ENCODE data around the gene TMEM202. TPM values are rescaled to one million over a fixed set of nuclear protein-coding genes. Genes with fewer than 3 reads are reported as not detected.

The TMEM202 gene
- total and polyA plus RNA-seq, 2 of the 4 experiments (the other 2 are of a cell fraction) = not detected

DNA sequence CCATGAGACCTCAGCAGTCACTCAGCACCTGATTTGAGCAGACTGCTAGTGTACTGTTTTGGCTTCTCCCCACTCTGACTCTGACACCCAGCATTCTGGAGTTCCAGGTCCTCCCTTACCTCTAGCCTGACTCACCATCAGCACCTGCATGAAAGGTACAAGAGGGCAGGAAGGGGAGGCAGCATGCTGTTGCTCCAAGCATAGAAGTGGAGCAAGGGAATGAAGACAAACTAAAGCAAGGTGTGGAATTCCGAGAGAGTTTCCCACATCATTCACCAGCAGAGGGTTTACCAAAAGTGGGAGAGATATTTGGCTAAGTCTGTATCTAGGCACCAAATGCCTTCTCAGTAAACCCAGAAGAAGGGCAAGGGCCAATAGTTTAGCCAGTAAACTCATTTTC, 43.6 kb upstream of the TMEM202 start:
- Histone ChIP-seq H3K27ac (ENCODE audit: insufficient read depth, low read length) (no peak overlapping the region), H3K36me3 (ENCODE audit: control insufficient read depth, insufficient read depth, low read length) (peaks cover 42% of the 10 kb centered on the region), H2AK5ac (ENCODE audit: low read depth, low read length) (peak overlapping the region; percentile 15; the same call in 1 of the 2 replicates), H2BK15ac (ENCODE audit: low read depth, low read length) (no peak overlapping the region; the same call in 2 of the 3 replicates), H3K4ac (ENCODE audit: low read depth, low read length) (no peak overlapping the region), H4K20me1 (ENCODE audit: insufficient read depth, low read length) (peaks cover 44% of the 10 kb centered on the region), H3K23ac (ENCODE audit: low read depth, low read length) (no peak overlapping the region; the same call in 1 of the 2 replicates), H3K14ac (replicated peaks; ENCODE audit: low read depth, low read length) (no peak overlapping the region), H3K4me2 (ENCODE audit: low read depth, low read length) (no peak overlapping the region), H3K27me3 (ENCODE audit: control insufficient read depth, insufficient read depth, low read length) (no peaks in the 10 kb centered on the region), H4K91ac (ENCODE audit: insufficient read depth, low read depth, low read length) (no peak overlapping the region), H2AFZ (replicated peaks; ENCODE audit: low read length, poor library complexity) (no peak overlapping the region), H3K9ac (ENCODE audit: low read depth, low read length) (no peak overlapping the region), H4K8ac (ENCODE audit: low read depth in 2 of 2, low read length in 2 of 2) (no peak overlapping the region), H2BK5ac (ENCODE audit: low read depth, low read length, poor library complexity, severe bottlenecking) (no peak overlapping the region), H3K18ac (ENCODE audit: low read depth, low read length) (no peak overlapping the region), H3K9me1 (ENCODE audit: insufficient read depth, low read length) (peaks cover 28% of the 10 kb centered on the region), H2AK9ac (replicated peaks; ENCODE audit: low read depth, low read length, poor library complexity) (no peak overlapping the region), H3K4me1 (ENCODE audit: control insufficient read depth, insufficient read depth, low read length) (peaks cover 18% of the 10 kb centered on the region), H3K9me3 (ENCODE audit: control insufficient read depth, insufficient read depth, low read length) (no peaks in the 10 kb centered on the region), H2BK120ac (ENCODE audit: low read depth, low read length) (no peak overlapping the region), H3K4me3 (ENCODE audit: insufficient read depth, low read depth, low read length) (no peak overlapping the region), H3K79me1 (ENCODE audit: low read depth in 1 of 2, low read length in 2 of 2) (peaks cover 9 to 49% of the 10 kb centered on the region in 2 experiments), H3K56ac (ENCODE audit: extremely low read depth, insufficient read depth, low read length) (no peak overlapping the region), H4K5ac (ENCODE audit: low read depth, low read length) (no peak overlapping the region), H2BK20ac (ENCODE audit: low read depth, low read length) (no peak overlapping the region)
- WGBS, 2 experiments (ENCODE audit: extremely low coverage in 2 of 2, insufficient read length in 1 of 2) = no CpG with 5 or more reads among the region's 1 CpG
- intact Hi-C loops (cut with micrococcal nuclease) = no loop called here
- BruUV-seq (replicated peaks) = no TSS peak
- ATAC-seq (ENCODE audit: low read depth) (no peak), DNase-seq (no peak)
- POLR2A ChIA-PET (ENCODE audit: unreplicated experiment) = no interaction called here
- in situ Hi-C loops (cut with MboI; ENCODE audit: low sequenced_read_pairs) = no loop called here
- dilution Hi-C loops (cut with HindIII; ENCODE audit: low sequenced_read_pairs, unreplicated experiment) = no loop called here
- CTCF ChIA-PET = no interaction called here
- TF ChIP-seq MXI1 (IDR thresholded peaks at IDR 0.05; ENCODE audit: borderline replicate concordance, low read depth, low read length) = no peak
- no peak for TF ChIP-seq BHLHE40 (IDR thresholded peaks at IDR 0.05; ENCODE audit: low read depth, low read length)
- TF ChIP-seq RCOR1 (IDR thresholded peaks at IDR 0.05; ENCODE audit: insufficient replicate concordance, low read length) = no peak
- TF ChIP-seq USF2 (IDR thresholded peaks at IDR 0.05; ENCODE audit: low read depth, low read length) = no peak
